ENCODE data around the gene DSC2.

GRCh38 chr18:31039426-31039825 is 62.8 kb downstream of the DSC2 start:
- TF ChIP-seq POLR2A (IDR thresholded peaks at IDR 0.05; ENCODE audit: low read depth, low read length) (no peak), POLR2AphosphoS5 (IDR thresholded peaks at IDR 0.05; ENCODE audit: low read depth, low read length) (no peak)
